OCI-LY3 (cell line): ENCODE results near the gene DCHS2.

Experiments used
- H2AFZ ChIP-seq: fragments of 200-600, 300-600 bp; shearing (Covaris generic); 2 replicates; pipeline ENCODE4 v1.6.0; 2014; ENCODE audit warnings: antibody characterized with exemption, low read depth, low read length
- H3K27ac ChIP-seq: fragments of 200-600, 300-600 bp; sonication (generic); 2 replicates; pipeline ENCODE4 v1.5.1; 2014; ENCODE audit warnings: mild to moderate bottlenecking, low read length, moderate library complexity, mixed read lengths
- H3K27me3 ChIP-seq: fragments of 200-600, 300-600 bp; sonication (generic); 2 replicates; pipeline ENCODE4 v1.6.1; 2014; ENCODE audit warnings: low read depth, low read length, mixed read lengths
- H3K36me3 ChIP-seq: fragments of 200-600, 300-600 bp; sonication (generic); replicated peaks from 2 replicates; pipeline ENCODE3; 2014; ENCODE audit warnings: low read depth, low read length, mixed read lengths
- H3K4me1 ChIP-seq: fragments of 300-600, 200-600 bp; sonication (generic); 2 replicates; pipeline ENCODE4 v1.6.1; 2014; ENCODE audit warnings: low read length, mixed read lengths
- H3K4me2 ChIP-seq: fragments of 200-600, 300-600 bp; sonication (generic); 2 replicates; pipeline ENCODE4 v1.6.1; 2014; ENCODE audit warnings: low read length, mixed read lengths
- H3K4me3 ChIP-seq: fragments of 300-600, 200-600 bp; sonication (generic); 2 replicates; pipeline ENCODE4 v1.5.1; 2014; ENCODE audit warnings: antibody characterized with exemption, mild to moderate bottlenecking, low read length, moderate library complexity
- H3K79me2 ChIP-seq: fragments of 300-600, 200-600 bp; shearing (Covaris generic); 2 replicates; pipeline ENCODE4 v1.6.1; 2014; ENCODE audit warnings: mild to moderate bottlenecking, low read length, mixed read lengths
- H3K9ac ChIP-seq: fragments of 300-600, 200-600 bp; shearing (Covaris generic); 2 replicates; pipeline ENCODE4 v1.6.0; 2014; ENCODE audit warnings: mild to moderate bottlenecking, low read length, moderate library complexity
- H3K9me3 ChIP-seq: fragments of 200-600, 300-600 bp; shearing (Covaris generic); 2 replicates; pipeline ENCODE4 v1.6.1; 2014; ENCODE audit warnings: low read length, mixed read lengths; ENCODE audit not compliant: insufficient read depth
- H4K20me1 ChIP-seq: fragments of 200-600, 300-600 bp; sonication (generic); 2 replicates; pipeline ENCODE4 v1.6.1; 2016; ENCODE audit warnings: low read length, mixed read lengths; ENCODE audit not compliant: insufficient read depth
- EZH2phosphoT487 ChIP-seq: fragments of 200-600 bp; shearing (Covaris generic); IDR thresholded peaks from 2 replicates; pipeline ENCODE4 v1.6.1; 2018; ENCODE audit warnings: antibody characterized with exemption, mixed run types, low read depth
- TF ChIP-seq, protein P1 (sequence below): fragments of 200-600, 300-600 bp; sonication (generic); IDR thresholded peaks from 2 replicates; pipeline ENCODE4 v1.5.1; 2014; ENCODE audit warnings: antibody characterized with exemption, low read length, low read depth

DCHS2 gene

DNA sequence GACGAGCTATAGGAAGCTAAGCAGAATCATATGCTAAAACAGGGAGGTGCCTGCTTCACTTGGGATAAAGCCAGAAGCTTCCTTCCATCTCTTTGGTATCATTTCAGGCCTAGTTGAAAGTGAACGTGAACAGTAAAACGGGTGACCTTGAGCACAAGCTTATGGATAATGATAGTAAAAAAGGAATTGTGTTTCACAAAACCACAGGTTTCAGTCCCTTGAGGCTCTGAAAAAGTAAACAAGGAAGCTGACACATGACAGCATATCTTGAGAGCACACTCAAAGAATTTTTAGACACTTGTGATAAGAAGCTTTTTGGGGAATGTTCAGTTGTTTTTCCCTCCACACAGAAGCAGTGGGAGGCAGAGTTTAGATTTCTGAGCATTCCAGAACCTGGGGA lies 286.1 kb downstream of the DCHS2 start:
- H3K27me3 ChIP-seq = no peaks in the 10 kb centered on the region
- H4K20me1 ChIP-seq = no peaks in the 10 kb centered on the region
- H3K9ac ChIP-seq = no peak overlapping the region
- no peak overlapping the region for H3K27ac ChIP-seq
- peaks cover 6% of the 10 kb centered on the region for H3K4me1 ChIP-seq
- peak overlapping the region; percentile 48 for H2AFZ ChIP-seq
- H3K9me3 ChIP-seq = no peaks in the 10 kb centered on the region
- H3K36me3 ChIP-seq = no peaks in the 10 kb centered on the region
- H3K79me2 ChIP-seq = no peaks in the 10 kb centered on the region
- TF ChIP-seq EZH2phosphoT487 = no peak
- TF ChIP-seq, protein P1, sequence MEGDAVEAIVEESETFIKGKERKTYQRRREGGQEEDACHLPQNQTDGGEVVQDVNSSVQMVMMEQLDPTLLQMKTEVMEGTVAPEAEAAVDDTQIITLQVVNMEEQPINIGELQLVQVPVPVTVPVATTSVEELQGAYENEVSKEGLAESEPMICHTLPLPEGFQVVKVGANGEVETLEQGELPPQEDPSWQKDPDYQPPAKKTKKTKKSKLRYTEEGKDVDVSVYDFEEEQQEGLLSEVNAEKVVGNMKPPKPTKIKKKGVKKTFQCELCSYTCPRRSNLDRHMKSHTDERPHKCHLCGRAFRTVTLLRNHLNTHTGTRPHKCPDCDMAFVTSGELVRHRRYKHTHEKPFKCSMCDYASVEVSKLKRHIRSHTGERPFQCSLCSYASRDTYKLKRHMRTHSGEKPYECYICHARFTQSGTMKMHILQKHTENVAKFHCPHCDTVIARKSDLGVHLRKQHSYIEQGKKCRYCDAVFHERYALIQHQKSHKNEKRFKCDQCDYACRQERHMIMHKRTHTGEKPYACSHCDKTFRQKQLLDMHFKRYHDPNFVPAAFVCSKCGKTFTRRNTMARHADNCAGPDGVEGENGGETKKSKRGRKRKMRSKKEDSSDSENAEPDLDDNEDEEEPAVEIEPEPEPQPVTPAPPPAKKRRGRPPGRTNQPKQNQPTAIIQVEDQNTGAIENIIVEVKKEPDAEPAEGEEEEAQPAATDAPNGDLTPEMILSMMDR = no peak
- H3K4me2 ChIP-seq = no peak overlapping the region
- no peak overlapping the region for H3K4me3 ChIP-seq

DNA sequence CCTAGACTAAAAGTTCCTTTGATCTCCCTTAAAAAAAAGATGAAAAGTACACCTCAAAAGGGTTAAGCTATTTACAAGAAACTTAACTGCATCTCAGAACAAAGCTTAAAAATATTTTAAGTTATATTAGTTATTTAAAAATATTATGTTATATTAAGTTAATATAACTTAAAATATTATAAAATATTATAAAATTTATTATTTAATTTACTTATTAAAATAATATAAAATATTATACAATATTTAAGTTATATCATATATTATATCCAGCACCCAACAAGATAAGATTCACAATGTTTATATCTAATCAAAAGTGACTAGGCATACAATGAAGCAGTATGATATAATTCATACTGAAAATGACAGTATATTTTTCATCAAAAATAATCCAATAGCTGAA lies 296.9 kb downstream of the DCHS2 start:
- H2AFZ ChIP-seq = no peak overlapping the region
- H3K4me3 ChIP-seq = no peak overlapping the region
- no peak overlapping the region for H3K27ac ChIP-seq
- H3K36me3 ChIP-seq = no peaks in the 10 kb centered on the region
- TF ChIP-seq EZH2phosphoT487 = no peak
- TF ChIP-seq, protein P1 = no peak
- no peak overlapping the region for H3K9ac ChIP-seq
- H3K27me3 ChIP-seq = no peaks in the 10 kb centered on the region
- H4K20me1 ChIP-seq = no peaks in the 10 kb centered on the region
- H3K4me1 ChIP-seq = peaks cover 5% of the 10 kb centered on the region; the same call in 1 of the 2 replicates
- H3K79me2 ChIP-seq = no peaks in the 10 kb centered on the region
- no peak overlapping the region for H3K4me2 ChIP-seq
- no peaks in the 10 kb centered on the region for H3K9me3 ChIP-seq

DNA sequence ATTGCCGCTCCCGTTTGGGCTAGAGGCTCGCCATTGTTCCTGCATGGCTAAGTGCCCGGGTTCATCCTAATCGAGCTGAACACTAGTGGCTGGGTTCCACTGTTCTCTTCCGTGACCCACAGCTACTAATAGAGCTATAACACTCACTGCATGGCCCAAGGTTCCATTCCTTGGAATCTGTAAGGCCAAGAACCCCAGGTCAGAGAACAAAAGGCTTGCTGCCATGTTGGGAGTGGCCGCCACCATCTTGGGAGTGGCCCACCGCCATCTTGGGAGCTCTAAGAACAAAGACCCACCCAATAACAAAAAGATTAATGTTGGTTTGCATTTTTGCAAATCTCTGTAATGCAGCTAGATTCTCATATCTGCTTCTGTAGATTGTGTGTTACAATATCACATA lies 299.0 kb downstream of the DCHS2 start:
- peaks cover 14% of the 10 kb centered on the region for H3K4me1 ChIP-seq
- H3K4me2 ChIP-seq = no peak overlapping the region
- TF ChIP-seq EZH2phosphoT487 = no peak
- TF ChIP-seq, protein P1 = no peak
- H2AFZ ChIP-seq = no peak overlapping the region
- H3K36me3 ChIP-seq = no peaks in the 10 kb centered on the region
- H3K9ac ChIP-seq = no peak overlapping the region
- no peaks in the 10 kb centered on the region for H3K9me3 ChIP-seq
- no peak overlapping the region for H3K27ac ChIP-seq
- H3K79me2 ChIP-seq = no peaks in the 10 kb centered on the region
- no peaks in the 10 kb centered on the region for H3K27me3 ChIP-seq
- no peaks in the 10 kb centered on the region for H4K20me1 ChIP-seq
- no peak overlapping the region for H3K4me3 ChIP-seq

DNA sequence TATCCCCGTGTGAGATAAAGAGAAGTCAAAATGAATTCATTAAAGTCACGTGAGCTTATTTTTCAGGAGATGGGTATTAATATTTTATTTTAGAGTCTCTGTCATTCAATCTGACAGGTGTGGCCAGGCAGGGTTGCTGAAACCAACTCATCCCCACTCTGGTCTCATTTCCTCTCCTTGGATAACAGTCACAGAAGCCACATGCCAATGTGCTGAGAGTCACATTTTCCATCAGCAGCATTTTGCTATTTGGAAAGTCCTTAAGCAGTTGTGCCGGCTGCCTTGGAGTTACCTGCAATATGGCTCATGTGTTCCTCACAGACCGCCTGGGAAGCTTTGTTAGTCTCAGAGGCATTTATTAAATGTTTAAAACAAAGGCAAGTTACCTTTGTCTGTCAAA lies 302.3 kb downstream of the DCHS2 start:
- H3K27me3 ChIP-seq = no peaks in the 10 kb centered on the region
- H3K4me1 ChIP-seq = peaks cover 14% of the 10 kb centered on the region
- H4K20me1 ChIP-seq = no peaks in the 10 kb centered on the region
- H3K9me3 ChIP-seq = no peaks in the 10 kb centered on the region
- no peaks in the 10 kb centered on the region for H3K36me3 ChIP-seq
- H3K79me2 ChIP-seq = no peaks in the 10 kb centered on the region
- no peak overlapping the region for H3K9ac ChIP-seq
- no peak overlapping the region for H2AFZ ChIP-seq
- no peak for TF ChIP-seq EZH2phosphoT487
- TF ChIP-seq, protein P1 = no peak
- no peak overlapping the region for H3K27ac ChIP-seq
- H3K4me2 ChIP-seq = peak overlapping the region; percentile 6; the same call in 1 of the 2 replicates
- H3K4me3 ChIP-seq = no peak overlapping the region
